Spleen (tissue), 7 donors: ENCODE data around the gene GPR18.

Source experiments
- POLR2A ChIP-seq, 3 donors: fragments of 450-650 bp; IDR thresholded peaks; one replicate each; pipeline ENCODE4 v1.5.1; 2017; ENCODE audit warnings: antibody characterized with exemption in 3 of 3, mild to moderate bottlenecking in 1 of 3
- POLR2AphosphoS5 ChIP-seq, 3 donors: sonication (generic); formaldehyde crosslinking; IDR thresholded peaks; one replicate each; pipeline ENCODE4 v1.5.1; 2017; ENCODE audit warnings: antibody characterized with exemption in 3 of 3
- TF ChIP-seq, protein P1 (sequence below), 11 experiments: fragments of 200-600 bp in 7 of 11; fragments of 450-650 bp in 4 of 11; sonication (generic) in 4 of 11; IDR thresholded peaks in 8 of 11; conservative IDR thresholded peaks in 3 of 11; 1 replicate in 7 of 11; 2 replicates in 4 of 11; pipeline versions ENCODE4 v1.4.0 to v1.8.0; 2016 to 2021; ENCODE audit warnings: antibody characterized with exemption in 11 of 11, inconsistent platforms in 4 of 11, mild to moderate bottlenecking in 1 of 11
- donor health status: DM: no; HTN: no; CAD: no; lungs with moderate emphysema.
- donor health status: DM: no; HTN: no; CAD: no.
- donor health status: DM: no; HTN: no; CAD: no.

DNA sequence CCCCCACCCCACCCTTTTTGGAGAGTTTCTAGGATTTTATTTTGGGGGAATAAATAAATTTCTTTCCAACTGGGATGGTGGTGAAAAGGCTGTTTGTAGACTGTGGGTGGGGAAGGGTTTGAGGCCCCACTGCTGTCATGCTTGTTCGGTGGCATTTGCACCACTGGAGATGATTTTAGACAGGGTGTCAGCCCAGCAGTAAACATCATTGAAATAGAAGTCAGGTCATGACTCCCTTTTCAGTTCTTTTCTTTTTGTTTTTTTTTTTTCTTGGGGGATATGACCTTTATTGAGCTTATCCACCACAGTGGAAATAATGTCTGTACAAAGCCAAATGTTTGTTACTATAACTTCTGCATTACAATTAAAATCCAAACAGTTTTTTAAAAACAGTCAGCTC, 43.4 kb downstream of the GPR18 start:
- TF ChIP-seq POLR2A (IDR thresholded peaks at IDR 0.05): no peak
- TF ChIP-seq, protein P1, sequence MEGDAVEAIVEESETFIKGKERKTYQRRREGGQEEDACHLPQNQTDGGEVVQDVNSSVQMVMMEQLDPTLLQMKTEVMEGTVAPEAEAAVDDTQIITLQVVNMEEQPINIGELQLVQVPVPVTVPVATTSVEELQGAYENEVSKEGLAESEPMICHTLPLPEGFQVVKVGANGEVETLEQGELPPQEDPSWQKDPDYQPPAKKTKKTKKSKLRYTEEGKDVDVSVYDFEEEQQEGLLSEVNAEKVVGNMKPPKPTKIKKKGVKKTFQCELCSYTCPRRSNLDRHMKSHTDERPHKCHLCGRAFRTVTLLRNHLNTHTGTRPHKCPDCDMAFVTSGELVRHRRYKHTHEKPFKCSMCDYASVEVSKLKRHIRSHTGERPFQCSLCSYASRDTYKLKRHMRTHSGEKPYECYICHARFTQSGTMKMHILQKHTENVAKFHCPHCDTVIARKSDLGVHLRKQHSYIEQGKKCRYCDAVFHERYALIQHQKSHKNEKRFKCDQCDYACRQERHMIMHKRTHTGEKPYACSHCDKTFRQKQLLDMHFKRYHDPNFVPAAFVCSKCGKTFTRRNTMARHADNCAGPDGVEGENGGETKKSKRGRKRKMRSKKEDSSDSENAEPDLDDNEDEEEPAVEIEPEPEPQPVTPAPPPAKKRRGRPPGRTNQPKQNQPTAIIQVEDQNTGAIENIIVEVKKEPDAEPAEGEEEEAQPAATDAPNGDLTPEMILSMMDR (IDR thresholded peaks at IDR 0.05 in 8 of 11, conservative IDR thresholded peaks at IDR 0.05 in 3 of 11): no peak
- TF ChIP-seq POLR2AphosphoS5 (IDR thresholded peaks at IDR 0.05): no peak
